ENCODE measurements around the gene TBC1D7. TPM values are rescaled to one million over a fixed set of nuclear protein-coding genes. Genes with fewer than 3 reads are reported as not detected.

The TBC1D7 gene
- total RNA-seq, 1 donor from 2014 or later: 29.3 TPM

- no peak for TF ChIP-seq CTCF (IDR thresholded peaks at IDR 0.05; ENCODE audit: insufficient read depth, low read length, poor library complexity, severe bottlenecking)
- Histone ChIP-seq H3K4me3 (ENCODE audit: low read depth, low read length) (no peak overlapping the region), H3K36me3 (ENCODE audit: control insufficient read depth, insufficient read depth, low read length) (no peaks in the 10 kb centered on the region), H3K27me3 (ENCODE audit: control insufficient read depth, insufficient read depth, low read length) (no peaks in the 10 kb centered on the region)
- no peak for DNase-seq (ENCODE audit: low read depth)
These were observed 32.6 kb upstream of the TBC1D7 start for GRCh38 chr6:13360671-13361540.

- H3K36me3 ChIP-seq (ENCODE audit: control insufficient read depth, insufficient read depth, low read length): no peaks in the 10 kb centered on the region
- H3K27me3 ChIP-seq (ENCODE audit: control insufficient read depth, insufficient read depth, low read length): no peaks in the 10 kb centered on the region
- H3K4me3 ChIP-seq (ENCODE audit: low read depth, low read length): no peak overlapping the region
- no peak for TF ChIP-seq CTCF (IDR thresholded peaks at IDR 0.05; ENCODE audit: insufficient read depth, low read length, poor library complexity, severe bottlenecking)
- DNase-seq (ENCODE audit: low read depth): no peak
These were observed 30.9 kb upstream of the TBC1D7 start for GRCh38 chr6:13359287-13359686.

DNA sequence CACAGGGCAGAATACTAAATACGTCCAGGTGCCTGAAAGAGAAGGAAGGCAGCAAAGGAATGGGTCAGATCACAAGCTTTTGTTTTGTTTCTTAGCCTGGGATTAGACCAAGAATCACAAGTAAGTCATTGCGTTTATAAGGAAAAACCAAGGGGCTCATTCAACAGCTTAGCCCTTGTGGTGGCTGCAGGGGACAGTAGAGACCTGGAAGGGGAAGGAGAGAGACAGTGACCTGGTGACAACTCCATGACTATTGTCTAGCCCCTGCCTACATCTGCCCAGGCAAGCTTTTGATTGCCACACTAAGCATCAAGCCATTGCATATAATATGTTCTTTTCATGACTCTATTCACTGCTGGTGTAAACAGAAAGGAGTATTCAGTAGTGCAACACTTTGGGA is 30.2 kb upstream of the TBC1D7 start:
- Histone ChIP-seq H3K36me3 (ENCODE audit: control insufficient read depth, insufficient read depth, low read length) (no peaks in the 10 kb centered on the region), H3K27me3 (ENCODE audit: control insufficient read depth, insufficient read depth, low read length) (no peaks in the 10 kb centered on the region), H3K4me3 (ENCODE audit: low read depth, low read length) (no peak overlapping the region)
- no peak for DNase-seq (ENCODE audit: low read depth)
- no peak for TF ChIP-seq CTCF (IDR thresholded peaks at IDR 0.05; ENCODE audit: insufficient read depth, low read length, poor library complexity, severe bottlenecking)

DNA sequence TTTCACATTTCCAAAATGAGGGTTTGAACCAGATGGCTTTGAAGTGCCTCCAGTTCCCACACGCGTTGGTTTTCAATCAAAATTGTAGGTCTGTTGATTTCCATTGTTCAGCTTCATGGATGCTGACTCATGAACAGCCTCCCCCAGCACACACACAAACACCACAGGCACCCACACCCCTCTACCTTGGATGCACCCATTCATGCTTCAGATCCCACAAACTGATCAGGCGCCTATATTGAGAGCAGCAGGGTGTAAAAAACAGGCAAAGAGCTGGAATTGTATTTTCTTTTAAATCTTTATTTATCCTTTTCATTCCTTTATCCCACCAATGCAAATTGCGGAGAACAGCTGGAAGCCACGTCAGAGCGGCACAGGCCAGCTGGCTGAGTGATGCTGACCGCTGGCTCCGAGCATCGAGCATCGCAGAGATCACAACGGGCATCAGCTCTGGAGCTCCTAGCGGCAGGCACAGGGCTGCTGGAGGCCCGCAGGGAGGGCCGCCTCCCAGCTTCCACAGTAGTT is 29.3 kb upstream of the TBC1D7 start:
- DNase-seq (ENCODE audit: low read depth): peak; percentile 67
- no peak for TF ChIP-seq CTCF (IDR thresholded peaks at IDR 0.05; ENCODE audit: insufficient read depth, low read length, poor library complexity, severe bottlenecking)

DNA sequence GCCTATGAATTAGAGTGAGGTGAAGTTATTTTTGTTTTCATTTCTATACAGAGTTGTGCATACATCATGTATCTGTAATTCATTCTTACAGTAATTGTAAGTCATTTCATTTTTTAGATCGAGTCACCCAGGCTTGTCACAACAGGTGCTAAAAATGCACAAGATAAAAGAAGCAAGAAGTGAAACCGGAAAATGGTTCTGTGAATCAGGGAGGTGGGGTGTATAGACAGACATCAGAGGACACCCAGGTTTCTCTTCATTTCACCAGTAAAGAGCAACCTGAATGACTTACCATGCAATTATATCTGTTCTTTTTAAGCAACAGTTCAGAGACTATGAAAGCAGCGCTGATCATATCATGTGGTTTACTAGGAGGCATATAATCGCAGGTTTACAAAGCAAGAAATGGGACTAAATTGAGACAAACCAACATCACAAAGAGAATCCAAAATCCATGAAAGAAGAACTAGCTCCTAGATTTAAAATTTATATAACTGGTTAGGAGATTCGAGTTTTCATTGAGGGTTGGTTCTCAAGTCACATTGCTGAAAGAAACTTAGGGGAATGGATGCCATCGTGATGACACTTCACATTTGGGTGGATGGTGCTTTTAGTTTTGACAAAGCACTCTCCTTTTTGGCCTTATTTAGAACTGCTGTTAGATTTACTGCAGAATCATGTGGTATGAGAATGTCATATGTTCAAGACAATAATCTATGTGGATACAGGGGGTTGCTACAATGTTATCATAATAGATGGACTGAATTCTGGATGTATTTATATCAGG is 27.9 kb upstream of the TBC1D7 start:
- Histone ChIP-seq H3K4me3 (ENCODE audit: low read depth, low read length) (no peak overlapping the region), H3K27me3 (ENCODE audit: control insufficient read depth, insufficient read depth, low read length) (no peaks in the 10 kb centered on the region), H3K36me3 (ENCODE audit: control insufficient read depth, insufficient read depth, low read length) (no peaks in the 10 kb centered on the region)
- no peak for TF ChIP-seq CTCF (IDR thresholded peaks at IDR 0.05; ENCODE audit: insufficient read depth, low read length, poor library complexity, severe bottlenecking)
- no peak for DNase-seq (ENCODE audit: low read depth)

More for the DNA sequence above, 29.3 kb upstream of the TBC1D7 start:
- no peak overlapping the region for H3K4me3 ChIP-seq (ENCODE audit: low read depth, low read length)
- H3K36me3 ChIP-seq (ENCODE audit: control insufficient read depth, insufficient read depth, low read length): no peaks in the 10 kb centered on the region
- H3K27me3 ChIP-seq (ENCODE audit: control insufficient read depth, insufficient read depth, low read length): no peaks in the 10 kb centered on the region
